ENCODE results near the gene CSRP1.
"Not testable (repeated sequence)": the region's sequence is repeated elsewhere in the genome, so short reads cannot be mapped to it uniquely, and the experiment has no call there.

CSRP1 gene

GRCh38 chr1:201537891-201538611, 31.1 kb upstream of the CSRP1 start:
- peak; percentile 70 for DNase-seq

GRCh38 chr1:201537467-201537866, 30.5 kb upstream of the CSRP1 start:
- no peak for DNase-seq

GRCh38 chr1:201537028-201537427, 30.1 kb upstream of the CSRP1 start:
- no peak for DNase-seq

- DNase-seq, result peak; percentile 90
These were observed 29.6 kb upstream of the CSRP1 start for GRCh38 chr1:201536558-201536957.

- no peak for DNase-seq
These were observed 29.0 kb upstream of the CSRP1 start for GRCh38 chr1:201535919-201536245.

GRCh38 chr1:201535046-201535918, 28.4 kb upstream of the CSRP1 start:
- peak; percentile 81 for DNase-seq

GRCh38 chr1:201533836-201534235, 26.9 kb upstream of the CSRP1 start:
- no peak for DNase-seq

GRCh38 chr1:201531551-201532425, 24.9 kb upstream of the CSRP1 start:
- no peak for DNase-seq

GRCh38 chr1:201530741-201531531, 24.0 kb upstream of the CSRP1 start:
- DNase-seq, result peak; percentile 92

GRCh38 chr1:201528631-201529252, 21.8 kb upstream of the CSRP1 start:
- DNase-seq, result peak; percentile 60

- no peak for DNase-seq
These were observed 21.0 kb upstream of the CSRP1 start for GRCh38 chr1:201527879-201528278.

GRCh38 chr1:201525193-201525778, 18.4 kb upstream of the CSRP1 start:
- no peak for DNase-seq

- DNase-seq, result not testable (repeated sequence)
These were observed 13.2 kb upstream of the CSRP1 start for GRCh38 chr1:201520046-201520575.

- DNase-seq, result no peak
These were observed 11.1 kb upstream of the CSRP1 start for GRCh38 chr1:201518071-201518470.

GRCh38 chr1:201517631-201518030, 10.7 kb upstream of the CSRP1 start:
- no peak for DNase-seq

GRCh38 chr1:201516511-201517127, 9.7 kb upstream of the CSRP1 start:
- no peak for DNase-seq

- DNase-seq, result no peak
These were observed 9.0 kb upstream of the CSRP1 start for GRCh38 chr1:201515895-201516294.

GRCh38 chr1:201515062-201515750, 8.3 kb upstream of the CSRP1 start:
- no peak for DNase-seq

- no peak for DNase-seq
These were observed 7.5 kb upstream of the CSRP1 start for GRCh38 chr1:201514466-201514865.

Measured in fibroblast of skin of scalp (primary cell).